Measurements from ENCODE around the gene TMEM238L. TPM values are rescaled to one million over a fixed set of nuclear protein-coding genes. Genes with fewer than 3 reads are reported as not detected.

Gene TMEM238L
- total RNA-seq, 4 donors from 2014 or later = 2.0 to 8.9 TPM; not detected in 2

GRCh38 chr17:10792151-10792550 is 11.7 kb downstream of the TMEM238L start:
- no peak overlapping the region for H3K4me3 ChIP-seq
- peak in 1 of 3 donors; percentile 26 for TF ChIP-seq POLR2AphosphoS5 (IDR thresholded peaks at IDR 0.05)
- no peak for TF ChIP-seq EP300 (IDR thresholded peaks at IDR 0.05)
- no peaks in the 10 kb centered on the region for H3K9me3 ChIP-seq
- peaks cover 53% of the 10 kb centered on the region for H3K4me1 ChIP-seq
- DNase-seq (ENCODE audit: low spot score in 2 of 2) = peak in 1 of 2 donors; percentile 69
- WGBS = 70% methylated on average over 3 of the region's 8 CpGs
- peak overlapping the region; percentile 77 for H3K27ac ChIP-seq
- no peaks in the 10 kb centered on the region for H3K36me3 ChIP-seq
- no peaks in the 10 kb centered on the region for H3K27me3 ChIP-seq

GRCh38 chr17:10790491-10791401 is 13.2 kb downstream of the TMEM238L start:
- TF ChIP-seq POLR2AphosphoS5 (IDR thresholded peaks at IDR 0.05) (no peak), POLR2A (IDR thresholded peaks at IDR 0.05) (no peak), EP300 (IDR thresholded peaks at IDR 0.05) (no peak)
- TF ChIP-seq, protein P1, sequence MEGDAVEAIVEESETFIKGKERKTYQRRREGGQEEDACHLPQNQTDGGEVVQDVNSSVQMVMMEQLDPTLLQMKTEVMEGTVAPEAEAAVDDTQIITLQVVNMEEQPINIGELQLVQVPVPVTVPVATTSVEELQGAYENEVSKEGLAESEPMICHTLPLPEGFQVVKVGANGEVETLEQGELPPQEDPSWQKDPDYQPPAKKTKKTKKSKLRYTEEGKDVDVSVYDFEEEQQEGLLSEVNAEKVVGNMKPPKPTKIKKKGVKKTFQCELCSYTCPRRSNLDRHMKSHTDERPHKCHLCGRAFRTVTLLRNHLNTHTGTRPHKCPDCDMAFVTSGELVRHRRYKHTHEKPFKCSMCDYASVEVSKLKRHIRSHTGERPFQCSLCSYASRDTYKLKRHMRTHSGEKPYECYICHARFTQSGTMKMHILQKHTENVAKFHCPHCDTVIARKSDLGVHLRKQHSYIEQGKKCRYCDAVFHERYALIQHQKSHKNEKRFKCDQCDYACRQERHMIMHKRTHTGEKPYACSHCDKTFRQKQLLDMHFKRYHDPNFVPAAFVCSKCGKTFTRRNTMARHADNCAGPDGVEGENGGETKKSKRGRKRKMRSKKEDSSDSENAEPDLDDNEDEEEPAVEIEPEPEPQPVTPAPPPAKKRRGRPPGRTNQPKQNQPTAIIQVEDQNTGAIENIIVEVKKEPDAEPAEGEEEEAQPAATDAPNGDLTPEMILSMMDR (IDR thresholded peaks at IDR 0.05) = no peak
- H3K4me1 ChIP-seq = peaks cover 48% of the 10 kb centered on the region
- 39% methylated on average over 9 of the region's 9 CpGs for WGBS
- no peaks in the 10 kb centered on the region for H3K9me3 ChIP-seq
- peak in 1 of 2 donors; percentile 61 for DNase-seq (ENCODE audit: low spot score in 2 of 2)
- H3K27me3 ChIP-seq = no peaks in the 10 kb centered on the region
- H3K27ac ChIP-seq = peak overlapping the region; percentile 77
- no peaks in the 10 kb centered on the region for H3K36me3 ChIP-seq
- H3K4me3 ChIP-seq = no peak overlapping the region

- Histone ChIP-seq H3K36me3 (no peaks in the 10 kb centered on the region), H3K9me3 (no peaks in the 10 kb centered on the region), H3K4me1 (peaks cover 48% of the 10 kb centered on the region), H3K4me3 (no peak overlapping the region), H3K27ac (peak overlapping the region; percentile 77), H3K27me3 (no peaks in the 10 kb centered on the region)
- TF ChIP-seq, protein P1 (IDR thresholded peaks at IDR 0.05) = no peak
- TF ChIP-seq EP300 (IDR thresholded peaks at IDR 0.05) (no peak), POLR2AphosphoS5 (IDR thresholded peaks at IDR 0.05) (no peak), POLR2A (IDR thresholded peaks at IDR 0.05) (no peak)
- WGBS = 67% methylated on average over 4 of the region's 4 CpGs
- DNase-seq (ENCODE audit: low spot score in 2 of 2) = peak in 1 of 2 donors; percentile 22
Observed at GRCh38 chr17:10789694-10790271, 14.1 kb downstream of the TMEM238L start.

DNA sequence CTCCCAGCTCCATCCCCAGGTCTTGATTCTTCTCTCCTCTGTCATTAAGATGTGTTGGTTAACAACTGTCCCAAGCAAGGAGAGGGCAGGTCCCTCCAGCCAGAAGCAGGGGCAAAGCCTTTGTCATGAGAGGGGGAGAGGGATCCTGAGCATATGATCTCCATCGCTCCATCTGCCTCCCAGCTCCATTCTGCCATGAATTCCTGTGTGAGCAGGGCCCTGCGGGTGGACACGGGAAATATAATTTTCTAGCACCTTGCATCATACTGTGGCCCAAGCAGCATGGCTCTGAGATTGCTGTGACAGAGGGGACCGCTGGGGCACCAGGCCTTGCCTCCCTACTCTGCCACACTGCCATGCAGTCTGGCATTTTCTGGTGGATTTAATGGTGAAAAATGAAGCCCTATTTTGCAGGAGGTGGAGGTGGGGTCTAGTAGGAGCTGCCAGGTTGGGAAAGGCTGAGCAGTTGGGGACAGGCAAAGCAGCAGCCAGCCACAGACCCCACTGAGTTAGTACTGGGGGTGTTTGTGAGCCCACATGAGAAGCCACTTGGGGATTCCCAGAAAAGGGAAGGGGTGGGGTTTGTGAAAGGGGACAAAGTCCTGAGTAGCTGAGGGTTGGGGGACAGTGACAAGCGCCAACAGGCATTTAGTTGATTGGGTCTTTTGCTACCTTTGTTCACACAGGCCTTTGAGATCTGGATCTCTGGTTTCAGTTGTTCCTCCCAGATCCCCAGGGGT is 16.4 kb downstream of the TMEM238L start:
- no peaks in the 10 kb centered on the region for H3K36me3 ChIP-seq
- H3K9me3 ChIP-seq = no peaks in the 10 kb centered on the region
- H3K4me1 ChIP-seq = peaks cover 33% of the 10 kb centered on the region
- H3K27me3 ChIP-seq = no peaks in the 10 kb centered on the region
- WGBS = 90% methylated on average over 5 of the region's 5 CpGs
- TF ChIP-seq, protein P1 (IDR thresholded peaks at IDR 0.05) = no peak
- TF ChIP-seq EP300 (IDR thresholded peaks at IDR 0.05) (no peak), POLR2A (IDR thresholded peaks at IDR 0.05) (no peak), POLR2AphosphoS5 (IDR thresholded peaks at IDR 0.05) (no peak)
- peak in 1 of 2 donors; percentile 45 for DNase-seq (ENCODE audit: low spot score in 2 of 2)
- no peak overlapping the region for H3K4me3 ChIP-seq
- H3K27ac ChIP-seq = no peak overlapping the region

- 96% methylated on average over 2 of the region's 2 CpGs for WGBS
- TF ChIP-seq POLR2AphosphoS5 (IDR thresholded peaks at IDR 0.05) (no peak), POLR2A (IDR thresholded peaks at IDR 0.05) (no peak), EP300 (IDR thresholded peaks at IDR 0.05) (no peak)
- TF ChIP-seq, protein P1 (IDR thresholded peaks at IDR 0.05) = no peak
- no peaks in the 10 kb centered on the region for H3K36me3 ChIP-seq
- no peaks in the 10 kb centered on the region for H3K27me3 ChIP-seq
- H3K9me3 ChIP-seq = no peaks in the 10 kb centered on the region
- peaks cover 11% of the 10 kb centered on the region for H3K4me1 ChIP-seq
- no peak overlapping the region for H3K4me3 ChIP-seq
- no peak overlapping the region for H3K27ac ChIP-seq
- no peak for DNase-seq (ENCODE audit: low spot score in 2 of 2)
Observed at GRCh38 chr17:10785295-10785694, 18.6 kb downstream of the TMEM238L start.
